ENCODE data around the gene IL20. TPM values are rescaled to one million over a fixed set of nuclear protein-coding genes. Genes with fewer than 3 reads are reported as not detected.

Gene IL20
- total RNA-seq, 6 donors from 2014 or later = not detected

DNA sequence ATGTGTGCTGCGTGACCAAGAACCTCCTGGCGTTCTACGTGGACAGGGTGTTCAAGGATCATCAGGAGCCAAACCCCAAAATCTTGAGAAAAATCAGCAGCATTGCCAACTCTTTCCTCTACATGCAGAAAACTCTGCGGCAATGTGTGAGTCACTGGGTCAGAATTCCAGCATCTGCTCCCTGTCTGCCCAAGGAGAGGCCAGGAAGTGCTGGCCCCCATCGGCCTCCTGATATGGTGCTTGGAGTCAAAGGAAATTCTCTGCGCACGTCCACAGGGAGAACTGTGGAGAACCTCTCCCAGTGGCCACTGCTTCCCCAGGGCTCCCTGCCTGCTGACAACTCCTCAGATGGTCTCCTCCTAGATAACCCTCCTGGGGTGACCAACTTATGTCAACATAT is 25.6 kb upstream of the IL20 start:
- TF ChIP-seq, protein P1, sequence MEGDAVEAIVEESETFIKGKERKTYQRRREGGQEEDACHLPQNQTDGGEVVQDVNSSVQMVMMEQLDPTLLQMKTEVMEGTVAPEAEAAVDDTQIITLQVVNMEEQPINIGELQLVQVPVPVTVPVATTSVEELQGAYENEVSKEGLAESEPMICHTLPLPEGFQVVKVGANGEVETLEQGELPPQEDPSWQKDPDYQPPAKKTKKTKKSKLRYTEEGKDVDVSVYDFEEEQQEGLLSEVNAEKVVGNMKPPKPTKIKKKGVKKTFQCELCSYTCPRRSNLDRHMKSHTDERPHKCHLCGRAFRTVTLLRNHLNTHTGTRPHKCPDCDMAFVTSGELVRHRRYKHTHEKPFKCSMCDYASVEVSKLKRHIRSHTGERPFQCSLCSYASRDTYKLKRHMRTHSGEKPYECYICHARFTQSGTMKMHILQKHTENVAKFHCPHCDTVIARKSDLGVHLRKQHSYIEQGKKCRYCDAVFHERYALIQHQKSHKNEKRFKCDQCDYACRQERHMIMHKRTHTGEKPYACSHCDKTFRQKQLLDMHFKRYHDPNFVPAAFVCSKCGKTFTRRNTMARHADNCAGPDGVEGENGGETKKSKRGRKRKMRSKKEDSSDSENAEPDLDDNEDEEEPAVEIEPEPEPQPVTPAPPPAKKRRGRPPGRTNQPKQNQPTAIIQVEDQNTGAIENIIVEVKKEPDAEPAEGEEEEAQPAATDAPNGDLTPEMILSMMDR (IDR thresholded peaks at IDR 0.05) = no peak
- TF ChIP-seq POLR2AphosphoS5 (IDR thresholded peaks at IDR 0.05) (no peak), EP300 (IDR thresholded peaks at IDR 0.05) (no peak), POLR2A (IDR thresholded peaks at IDR 0.05) (no peak)
- no peaks in the 10 kb centered on the region for H3K27me3 ChIP-seq
- H3K27ac ChIP-seq = no peak overlapping the region
- no peak overlapping the region for H3K4me3 ChIP-seq
- H3K9me3 ChIP-seq = no peaks in the 10 kb centered on the region
- no peaks in the 10 kb centered on the region for H3K4me1 ChIP-seq
- no peaks in the 10 kb centered on the region for H3K36me3 ChIP-seq
- DNase-seq (no peak), ATAC-seq (ENCODE audit: low FRiP score in 2 of 2) (peak in 1 of 2 donors; percentile 63)
- 88 to 96% methylated on average over 7 of the region's 7 CpGs for WGBS, 2 donors

GRCh38 chr1:206841609-206842323 is 23.7 kb upstream of the IL20 start:
- Histone ChIP-seq H3K4me3 (no peak overlapping the region), H3K36me3 (no peaks in the 10 kb centered on the region), H3K9me3 (no peaks in the 10 kb centered on the region), H3K4me1 (peaks cover 0 to 4% (median 1%) of the 10 kb centered on the region in 4 donors), H3K27me3 (no peaks in the 10 kb centered on the region), H3K27ac (no peak overlapping the region)
- WGBS, 2 donors = 93 to 95% methylated on average over 7 of the region's 7 CpGs
- TF ChIP-seq EP300 (IDR thresholded peaks at IDR 0.05) (no peak), POLR2A (IDR thresholded peaks at IDR 0.05) (no peak), POLR2AphosphoS5 (IDR thresholded peaks at IDR 0.05) (no peak)
- TF ChIP-seq, protein P1 (IDR thresholded peaks at IDR 0.05) = no peak
- DNase-seq (no peak), ATAC-seq (ENCODE audit: low FRiP score in 2 of 2) (no peak)

DNA sequence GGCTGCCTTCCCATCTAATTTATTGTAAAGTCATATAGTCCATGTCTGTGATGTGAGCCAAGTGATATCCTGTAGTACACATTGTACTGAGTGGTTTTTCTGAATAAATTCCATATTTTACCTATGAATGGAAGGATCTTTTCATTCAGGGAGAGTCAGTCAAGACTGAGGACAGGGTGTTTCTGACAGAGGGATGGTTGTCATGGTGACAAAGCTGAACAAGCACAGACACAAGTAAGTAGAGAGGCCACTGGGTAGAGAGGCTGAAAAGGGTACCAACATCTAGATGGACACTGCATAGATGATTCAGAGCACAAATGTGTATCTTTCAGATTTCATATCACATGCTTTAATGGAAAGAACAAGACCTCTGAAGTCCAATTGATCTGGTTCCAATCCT is 22.6 kb upstream of the IL20 start:
- Histone ChIP-seq H3K4me3 (no peak overlapping the region), H3K4me1 (peaks cover 0 to 5% (median 4%) of the 10 kb centered on the region in 4 donors), H3K36me3 (no peaks in the 10 kb centered on the region), H3K9me3 (no peaks in the 10 kb centered on the region), H3K27me3 (no peaks in the 10 kb centered on the region), H3K27ac (no peak overlapping the region)
- ATAC-seq (ENCODE audit: low FRiP score in 2 of 2) (no peak), DNase-seq (no peak)
- TF ChIP-seq POLR2AphosphoS5 (IDR thresholded peaks at IDR 0.05) (no peak), EP300 (IDR thresholded peaks at IDR 0.05) (no peak), POLR2A (IDR thresholded peaks at IDR 0.05) (no peak)
- TF ChIP-seq, protein P1 (IDR thresholded peaks at IDR 0.05) = no peak

DNA sequence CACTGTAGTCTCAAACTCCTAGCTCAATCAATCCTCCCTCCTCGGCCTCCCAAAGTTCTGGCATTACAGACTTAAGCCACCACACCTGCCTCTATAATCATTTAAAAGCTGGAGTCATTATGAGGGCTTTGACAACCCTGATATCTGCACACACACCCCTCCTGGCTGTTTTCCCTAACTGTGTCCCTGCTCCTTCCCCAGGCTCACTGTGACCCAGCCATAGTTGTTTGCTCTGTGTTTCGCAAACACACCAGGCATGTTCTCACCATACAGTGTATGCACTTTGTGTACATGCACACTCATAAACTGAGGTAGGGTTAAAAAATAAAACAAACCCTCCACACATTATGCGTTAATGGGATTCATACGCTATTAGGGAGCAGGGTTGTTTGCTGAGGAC is 21.8 kb upstream of the IL20 start:
- H3K27me3 ChIP-seq = no peaks in the 10 kb centered on the region
- H3K36me3 ChIP-seq = no peaks in the 10 kb centered on the region
- WGBS, 2 donors = 87 to 91% methylated on average over 4 of the region's 4 CpGs
- H3K4me1 ChIP-seq = peaks cover 0 to 5% (median 4%) of the 10 kb centered on the region in 4 donors
- ATAC-seq (ENCODE audit: low FRiP score in 2 of 2) (no peak), DNase-seq (no peak)
- H3K27ac ChIP-seq = no peak overlapping the region
- no peak for TF ChIP-seq POLR2AphosphoS5 (IDR thresholded peaks at IDR 0.05)
- TF ChIP-seq, protein P1 (IDR thresholded peaks at IDR 0.05) = no peak
- no peak for TF ChIP-seq POLR2A (IDR thresholded peaks at IDR 0.05)
- no peak for TF ChIP-seq EP300 (IDR thresholded peaks at IDR 0.05)
- no peak overlapping the region for H3K4me3 ChIP-seq
- no peaks in the 10 kb centered on the region for H3K9me3 ChIP-seq

DNA sequence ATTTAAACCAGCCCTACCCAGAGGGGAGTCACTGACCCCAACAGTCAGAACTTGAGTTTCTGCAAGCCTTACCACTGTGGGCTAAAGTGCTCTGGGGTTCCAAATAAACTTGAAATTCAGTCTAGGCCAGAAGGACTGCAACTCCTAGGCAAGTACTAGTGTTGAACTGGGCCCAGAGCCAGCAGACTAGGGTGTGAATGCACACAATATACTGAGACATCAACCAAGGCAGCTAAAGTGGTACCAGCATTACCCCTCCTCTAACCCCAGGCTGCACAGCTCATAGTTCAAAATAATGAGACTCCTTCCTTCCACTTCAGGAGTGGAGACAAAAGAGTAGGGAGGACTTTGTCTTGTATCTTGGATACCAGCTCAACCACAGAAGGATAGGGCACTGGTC is 18.9 kb upstream of the IL20 start:
- peak in 1 of 2 donors; percentile 67 for DNase-seq
- ATAC-seq (ENCODE audit: low FRiP score in 2 of 2) = peak in 1 of 2 donors; percentile 52
- Histone ChIP-seq H3K4me3 (no peak overlapping the region), H3K9me3 (no peaks in the 10 kb centered on the region), H3K4me1 (peaks cover 0 to 5% (median 4%) of the 10 kb centered on the region in 4 donors), H3K27me3 (no peaks in the 10 kb centered on the region), H3K36me3 (no peaks in the 10 kb centered on the region), H3K27ac (no peak overlapping the region)
- TF ChIP-seq, protein P1 (IDR thresholded peaks at IDR 0.05) = no peak
- TF ChIP-seq POLR2A (IDR thresholded peaks at IDR 0.05) (no peak), EP300 (IDR thresholded peaks at IDR 0.05) (no peak), POLR2AphosphoS5 (IDR thresholded peaks at IDR 0.05) (no peak)
